K562 (cell line): ENCODE measurements around the gene UQCC2. TPM values are rescaled to one million over a fixed set of nuclear protein-coding genes. Genes with fewer than 3 reads are reported as not detected.

Experiments used
- CBFA2T3 ChIP-seq: fragments of 450-650 bp; IDR thresholded peaks from 2 replicates; pipeline ENCODE4 v1.6.1; 2017
- CREM ChIP-seq: IDR thresholded peaks from 2 replicates; pipeline ENCODE4 v1.6.1; 2014; ENCODE audit warnings: antibody characterized with exemption, low read depth
- ESRRA ChIP-seq: fragments of 450-650 bp; IDR thresholded peaks from 2 replicates; pipeline ENCODE4 v1.6.1; 2014; ENCODE audit warnings: low read depth, mild to moderate bottlenecking, moderate library complexity, borderline replicate concordance
- GATAD2B ChIP-seq: fragments of 450-650 bp; IDR thresholded peaks from 2 replicates; pipeline ENCODE4 v1.6.1; 2017; ENCODE audit warnings: mild to moderate bottlenecking, borderline replicate concordance
- MAX ChIP-seq: sonication (generic); formaldehyde crosslinking; IDR thresholded peaks from 2 replicates; pipeline ENCODE4 v1.9.0; 2022; ENCODE audit warnings: mild to moderate bottlenecking, missing genetic modification reagents
- POU5F1 ChIP-seq: fragments of 150-350 bp; IDR thresholded peaks from 2 replicates; pipeline ENCODE4 v1.6.1; 2014; ENCODE audit warnings: borderline replicate concordance, low read length, low read depth, mild to moderate bottlenecking; ENCODE audit not compliant: partially characterized antibody
- RHOXF2B ChIP-seq: fragments of 250-450 bp; sonication (Bioruptor Pico); conservative IDR thresholded peaks from 2 replicates; pipeline ENCODE4 v1.5.1; 2021
- SETDB1 ChIP-seq: IDR thresholded peaks from one replicate; pipeline ENCODE4 v1.6.1; 2012; ENCODE audit warnings: low read length, control low read depth, inconsistent platforms
- TSHZ1 ChIP-seq: fragments of 250-450 bp; sonication (Bioruptor Pico); IDR thresholded peaks from 2 replicates; pipeline ENCODE4 v1.4.0; 2020; ENCODE audit warnings: mild to moderate bottlenecking, moderate library complexity
- USF1 ChIP-seq: sonication (generic); formaldehyde crosslinking; IDR thresholded peaks from 2 replicates; pipeline ENCODE4 v1.9.0; 2022; ENCODE audit warnings: mild to moderate bottlenecking, missing genetic modification reagents
- ZKSCAN1 ChIP-seq: fragments of 150-350 bp; IDR thresholded peaks from 2 replicates; pipeline ENCODE4 v1.6.1; 2016; ENCODE audit warnings: low read depth, low read length
- ZNF282 ChIP-seq: sonication (generic); formaldehyde crosslinking; IDR thresholded peaks from 2 replicates; pipeline ENCODE4 v1.8.1; 2023; ENCODE audit warnings: missing genetic modification reagents
- polyA plus RNA-seq, 8 experiments: library from polyadenylated mRNA; depleted of rRNA in 4 of 8; stranded (reverse) in 5 of 8; unstranded in 3 of 8; fragments of >200 nt; fragmentation: Nextera tagmentation in 2 of 8; fragmentation: Illumina TruSeq in 1 of 8; extraction: Ambion mirVana in 2 of 8; extraction: Trizol in 1 of 8; gene quantifications; 2 replicates each; pipeline versions ENCODE4 v1.2.1 to v1.2.3, GENCODE V29; 2011 to 2014; ENCODE audit warnings: inconsistent platforms in 1 of 8, missing spikeins in 1 of 8
- total RNA-seq, 7 experiments: library from RNA; depleted of rRNA in 6 of 7; stranded (reverse); fragments of >200 nt in 6 of 7; fragmentation: Illumina TruSeq in 2 of 7; extraction: Trizol in 2 of 7; gene quantifications; 2 replicates each; pipeline versions ENCODE4 v1.2.1 to v1.2.3, GENCODE V29; 2011 to 2021; ENCODE audit warnings: low replicate concordance in 1 of 7
- TF ChIP-seq, protein P1 (sequence below): sonication (generic); formaldehyde crosslinking; IDR thresholded peaks from 2 replicates; pipeline ENCODE4 v1.5.0; 2020; ENCODE audit warnings: missing genetic modification reagents
- TF ChIP-seq, protein P2 (sequence below): fragments of 450-650 bp; IDR thresholded peaks from 2 replicates; pipeline ENCODE4 v1.6.1; 2016; ENCODE audit warnings: low read depth

UQCC2 gene
- total and polyA plus RNA-seq, 9 of the 15 experiments (the other 6 are each of a cell fraction or from before 2014, with no cell fraction given): 58.5 to 927 (median 158) TPM

DNA sequence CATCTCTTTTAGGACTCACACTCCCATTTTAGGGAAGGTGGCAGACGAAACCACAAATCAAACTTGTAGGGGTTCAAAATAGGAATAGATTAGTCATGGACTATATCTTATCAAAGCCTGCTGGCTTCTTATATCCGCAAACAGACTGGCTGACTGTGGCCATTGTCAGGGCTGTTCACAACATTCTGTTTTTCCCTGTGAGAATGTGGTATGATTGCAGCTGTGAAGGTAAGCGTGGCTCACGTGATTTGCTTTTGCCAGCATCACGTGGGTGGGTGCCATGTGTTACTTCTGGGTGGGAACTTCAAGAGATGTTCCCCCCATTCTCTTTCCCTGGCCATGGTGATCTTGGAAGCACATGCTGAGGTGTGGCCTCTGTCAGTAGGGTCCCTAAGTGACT lies 29.3 kb upstream of the UQCC2 start (continued):
- TF ChIP-seq TSHZ1: no peak
- TF ChIP-seq CBFA2T3: peak; percentile 24; the same call in 1 of the 2 replicates
- no peak for TF ChIP-seq ZNF282 (CRISPR knock-in tag)
- no peak for TF ChIP-seq GATAD2B
- no peak for TF ChIP-seq ESRRA
- TF ChIP-seq RHOXF2B (CRISPR knock-in tag): no peak
- TF ChIP-seq ZKSCAN1: no peak
- TF ChIP-seq, protein P1, sequence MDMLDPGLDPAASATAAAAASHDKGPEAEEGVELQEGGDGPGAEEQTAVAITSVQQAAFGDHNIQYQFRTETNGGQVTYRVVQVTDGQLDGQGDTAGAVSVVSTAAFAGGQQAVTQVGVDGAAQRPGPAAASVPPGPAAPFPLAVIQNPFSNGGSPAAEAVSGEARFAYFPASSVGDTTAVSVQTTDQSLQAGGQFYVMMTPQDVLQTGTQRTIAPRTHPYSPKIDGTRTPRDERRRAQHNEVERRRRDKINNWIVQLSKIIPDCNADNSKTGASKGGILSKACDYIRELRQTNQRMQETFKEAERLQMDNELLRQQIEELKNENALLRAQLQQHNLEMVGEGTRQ (CRISPR knock-in tag): peak; percentile 76
- peak; percentile 60; the same call in 1 of the 2 replicates for TF ChIP-seq MAX (CRISPR knock-in tag)
- TF ChIP-seq POU5F1: no peak
- no peak for TF ChIP-seq CREM
- TF ChIP-seq, protein P2, sequence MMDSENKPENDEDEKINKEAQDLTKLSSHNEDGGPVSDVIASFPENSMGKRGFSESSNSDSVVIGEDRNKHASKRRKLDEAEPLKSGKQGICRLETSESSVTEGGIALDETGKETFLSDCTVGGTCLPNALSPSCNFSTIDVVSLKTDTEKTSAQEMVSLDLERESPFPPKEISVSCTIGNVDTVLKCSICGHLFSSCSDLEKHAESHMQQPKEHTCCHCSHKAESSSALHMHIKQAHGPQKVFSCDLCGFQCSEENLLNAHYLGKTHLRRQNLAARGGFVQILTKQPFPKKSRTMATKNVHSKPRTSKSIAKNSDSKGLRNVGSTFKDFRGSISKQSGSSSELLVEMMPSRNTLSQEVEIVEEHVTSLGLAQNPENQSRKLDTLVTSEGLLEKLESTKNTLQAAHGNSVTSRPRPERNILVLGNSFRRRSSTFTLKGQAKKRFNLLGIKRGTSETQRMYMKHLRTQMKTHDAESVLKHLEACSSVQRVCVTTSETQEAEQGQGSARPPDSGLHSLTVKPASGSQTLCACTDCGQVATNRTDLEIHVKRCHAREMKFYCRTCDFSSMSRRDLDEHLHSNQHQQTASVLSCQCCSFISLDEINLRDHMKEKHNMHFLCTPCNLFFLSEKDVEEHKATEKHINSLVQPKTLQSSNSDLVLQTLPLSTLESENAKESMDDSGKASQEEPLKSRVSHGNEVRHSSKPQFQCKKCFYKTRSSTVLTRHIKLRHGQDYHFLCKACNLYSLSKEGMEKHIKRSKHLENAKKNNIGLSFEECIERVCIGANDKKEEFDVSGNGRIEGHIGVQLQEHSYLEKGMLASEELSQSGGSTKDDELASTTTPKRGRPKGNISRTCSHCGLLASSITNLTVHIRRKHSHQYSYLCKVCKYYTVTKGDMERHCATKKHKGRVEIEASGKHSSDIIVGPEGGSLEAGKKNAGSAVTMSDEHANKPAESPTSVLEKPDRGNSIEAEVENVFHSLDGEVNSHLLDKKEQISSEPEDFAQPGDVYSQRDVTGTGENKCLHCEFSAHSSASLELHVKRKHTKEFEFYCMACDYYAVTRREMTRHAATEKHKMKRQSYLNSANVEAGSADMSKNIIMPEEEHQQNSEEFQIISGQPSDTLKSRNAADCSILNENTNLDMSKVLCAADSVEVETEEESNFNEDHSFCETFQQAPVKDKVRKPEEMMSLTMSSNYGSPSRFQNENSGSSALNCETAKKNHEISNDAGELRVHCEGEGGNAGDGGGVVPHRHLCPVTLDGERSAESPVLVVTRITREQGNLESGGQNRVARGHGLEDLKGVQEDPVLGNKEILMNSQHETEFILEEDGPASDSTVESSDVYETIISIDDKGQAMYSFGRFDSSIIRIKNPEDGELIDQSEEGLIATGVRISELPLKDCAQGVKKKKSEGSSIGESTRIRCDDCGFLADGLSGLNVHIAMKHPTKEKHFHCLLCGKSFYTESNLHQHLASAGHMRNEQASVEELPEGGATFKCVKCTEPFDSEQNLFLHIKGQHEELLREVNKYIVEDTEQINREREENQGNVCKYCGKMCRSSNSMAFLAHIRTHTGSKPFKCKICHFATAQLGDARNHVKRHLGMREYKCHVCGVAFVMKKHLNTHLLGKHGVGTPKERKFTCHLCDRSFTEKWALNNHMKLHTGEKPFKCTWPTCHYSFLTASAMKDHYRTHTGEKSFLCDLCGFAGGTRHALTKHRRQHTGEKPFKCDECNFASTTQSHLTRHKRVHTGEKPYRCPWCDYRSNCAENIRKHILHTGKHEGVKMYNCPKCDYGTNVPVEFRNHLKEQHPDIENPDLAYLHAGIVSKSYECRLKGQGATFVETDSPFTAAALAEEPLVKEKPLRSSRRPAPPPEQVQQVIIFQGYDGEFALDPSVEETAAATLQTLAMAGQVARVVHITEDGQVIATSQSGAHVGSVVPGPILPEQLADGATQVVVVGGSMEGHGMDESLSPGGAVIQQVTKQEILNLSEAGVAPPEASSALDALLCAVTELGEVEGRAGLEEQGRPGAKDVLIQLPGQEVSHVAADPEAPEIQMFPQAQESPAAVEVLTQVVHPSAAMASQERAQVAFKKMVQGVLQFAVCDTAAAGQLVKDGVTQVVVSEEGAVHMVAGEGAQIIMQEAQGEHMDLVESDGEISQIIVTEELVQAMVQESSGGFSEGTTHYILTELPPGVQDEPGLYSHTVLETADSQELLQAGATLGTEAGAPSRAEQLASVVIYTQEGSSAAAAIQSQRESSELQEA: no peak
- peak; percentile 90 for TF ChIP-seq USF1
- TF ChIP-seq SETDB1: no peak
